ENCODE measurements around the gene ENDOV. TPM values are rescaled to one million over a fixed set of nuclear protein-coding genes. Genes with fewer than 3 reads are reported as not detected.

Gene ENDOV
- total and polyA plus RNA-seq, 2 experiments from 2014 or later: 21.2 to 33.8 TPM

- H3K4me2 ChIP-seq: no peak overlapping the region
- DNase-seq (ENCODE audit: low spot score): no peak
- no peak overlapping the region for H3K4me3 ChIP-seq
- H3K4me1 ChIP-seq (ENCODE audit: insufficient read depth): no peaks in the 10 kb centered on the region
- no peaks in the 10 kb centered on the region for H3K36me3 ChIP-seq (replicated peaks; ENCODE audit: insufficient read depth, low read depth)
- no peak for TF ChIP-seq CTCF (IDR thresholded peaks at IDR 0.05; ENCODE audit: poor library complexity)
- TF ChIP-seq EZH2phosphoT487 (IDR thresholded peaks at IDR 0.05; ENCODE audit: low read depth, severe bottlenecking, unreplicated experiment): no peak
- TF ChIP-seq EZH2 (IDR thresholded peaks at IDR 0.05; ENCODE audit: borderline replicate concordance): no peak
- no peaks in the 10 kb centered on the region for H3K9me2 ChIP-seq (replicated peaks; ENCODE audit: insufficient read depth)
- no peaks in the 10 kb centered on the region for H3K9me3 ChIP-seq (ENCODE audit: low read depth)
- 89% methylated on average over 6 of the region's 6 CpGs for WGBS (ENCODE audit: low lambda C conversion rate, missing lambda C conversion rate)
- H4K20me1 ChIP-seq (ENCODE audit: insufficient read depth, poor library complexity, severe bottlenecking): no peaks in the 10 kb centered on the region
- H3K27me3 ChIP-seq: no peaks in the 10 kb centered on the region
- no peak overlapping the region for H2AFZ ChIP-seq
- no peak overlapping the region for H3K27ac ChIP-seq
- H3K79me2 ChIP-seq: no peaks in the 10 kb centered on the region
These were observed 18.1 kb downstream of the ENDOV start for GRCh38 chr17:80432961-80433550.

GRCh38 chr17:80433916-80434666 lies 19.1 kb downstream of the ENDOV start:
- Histone ChIP-seq H3K79me2 (no peaks in the 10 kb centered on the region), H3K27ac (no peak overlapping the region), H3K36me3 (replicated peaks; ENCODE audit: insufficient read depth, low read depth) (no peaks in the 10 kb centered on the region), H3K9me3 (ENCODE audit: low read depth) (no peaks in the 10 kb centered on the region), H3K27me3 (no peaks in the 10 kb centered on the region), H3K4me2 (no peak overlapping the region), H3K4me1 (ENCODE audit: insufficient read depth) (no peaks in the 10 kb centered on the region), H3K9me2 (replicated peaks; ENCODE audit: insufficient read depth) (no peaks in the 10 kb centered on the region), H2AFZ (no peak overlapping the region), H4K20me1 (ENCODE audit: insufficient read depth, poor library complexity, severe bottlenecking) (no peaks in the 10 kb centered on the region), H3K4me3 (no peak overlapping the region)
- 75% methylated on average over 12 of the region's 12 CpGs for WGBS (ENCODE audit: low lambda C conversion rate, missing lambda C conversion rate)
- DNase-seq (ENCODE audit: low spot score): no peak
- TF ChIP-seq EZH2phosphoT487 (IDR thresholded peaks at IDR 0.05; ENCODE audit: low read depth, severe bottlenecking, unreplicated experiment) (no peak), CTCF (IDR thresholded peaks at IDR 0.05; ENCODE audit: poor library complexity) (no peak), EZH2 (IDR thresholded peaks at IDR 0.05; ENCODE audit: borderline replicate concordance) (no peak)

- WGBS (ENCODE audit: low lambda C conversion rate, missing lambda C conversion rate): 81% methylated on average over 10 of the region's 10 CpGs
- Histone ChIP-seq H3K9me2 (replicated peaks; ENCODE audit: insufficient read depth) (no peaks in the 10 kb centered on the region), H3K79me2 (no peaks in the 10 kb centered on the region), H3K36me3 (replicated peaks; ENCODE audit: insufficient read depth, low read depth) (no peaks in the 10 kb centered on the region), H3K4me2 (no peak overlapping the region), H4K20me1 (ENCODE audit: insufficient read depth, poor library complexity, severe bottlenecking) (no peaks in the 10 kb centered on the region), H3K4me1 (ENCODE audit: insufficient read depth) (no peaks in the 10 kb centered on the region), H3K9me3 (ENCODE audit: low read depth) (no peaks in the 10 kb centered on the region), H3K4me3 (no peak overlapping the region), H3K27me3 (no peaks in the 10 kb centered on the region), H3K27ac (no peak overlapping the region), H2AFZ (no peak overlapping the region)
- DNase-seq (ENCODE audit: low spot score): no peak
- TF ChIP-seq EZH2phosphoT487 (IDR thresholded peaks at IDR 0.05; ENCODE audit: low read depth, severe bottlenecking, unreplicated experiment) (no peak), CTCF (IDR thresholded peaks at IDR 0.05; ENCODE audit: poor library complexity) (no peak), EZH2 (IDR thresholded peaks at IDR 0.05; ENCODE audit: borderline replicate concordance) (no peak)
These were observed 22.6 kb downstream of the ENDOV start for GRCh38 chr17:80437532-80437931.

All from hepatocyte (in vitro differentiated cells).